ENCODE results near the gene XRCC2.

XRCC2 gene

GRCh38 chr7:152683297-152683696 is 7.4 kb upstream of the XRCC2 start:
- TF ChIP-seq Cebpa-rat (IDR thresholded peaks at IDR 0.05), result no peak
- Histone ChIP-seq H3K27ac (no peak overlapping the region), H3K4me2 (no peak overlapping the region), H4K20me1 (no peaks in the 10 kb centered on the region), H3K4me1 (no peaks in the 10 kb centered on the region), H3K27me3 (no peaks in the 10 kb centered on the region), H3K36me3 (no peaks in the 10 kb centered on the region), H3K4me3 (no peak overlapping the region), H3K9ac (no peak overlapping the region), H3K9me3 (replicated peaks in 1 of 11) (no peaks in the 10 kb centered on the region)

- no peak overlapping the region for H3K27ac ChIP-seq
- no peak for TF ChIP-seq Cebpa-rat (IDR thresholded peaks at IDR 0.05)
- H3K4me1 ChIP-seq, result peaks cover 10 to 21% (median 19%) of the 10 kb centered on the region in 10 experiments
- H3K9ac ChIP-seq, result no peak overlapping the region
- H4K20me1 ChIP-seq, result peaks cover 0 to 10% (median 0%) of the 10 kb centered on the region in 11 experiments; a peak in 7 of 22 replicates
- peaks cover 0 to 13% (median 10%) of the 10 kb centered on the region in 11 experiments; a peak in 11 of 22 replicates for H3K36me3 ChIP-seq
- H3K27me3 ChIP-seq, result no peaks in the 10 kb centered on the region
- H3K9me3 ChIP-seq (replicated peaks in 1 of 11), result no peaks in the 10 kb centered on the region
- no peak overlapping the region for H3K4me3 ChIP-seq
- H3K4me2 ChIP-seq, result no peak overlapping the region
These were observed 2.1 kb upstream of the XRCC2 start for GRCh38 chr7:152677808-152678670.

GRCh38 chr7:152674860-152675758 is 832 bp downstream of the XRCC2 start:
- Histone ChIP-seq H3K9me3 (replicated peaks in 1 of 11) (no peaks in the 10 kb centered on the region; a peak in 1 of 22 replicates), H3K9ac (peak overlapping the region; percentile 82 to 96 (median 90)), H3K27ac (peak overlapping the region in 10 of 11 experiments; percentile 84 to 93 (median 90); a peak in 20 of 22 replicates), H3K4me3 (peak overlapping the region; percentile 85 to 98 (median 88)), H3K36me3 (peaks cover 0 to 43% (median 34%) of the 10 kb centered on the region in 11 experiments; a peak in 14 of 22 replicates), H3K4me2 (peak overlapping the region; percentile 77 to 97 (median 93)), H4K20me1 (peaks cover 0 to 37% (median 19%) of the 10 kb centered on the region in 11 experiments; a peak in 9 of 22 replicates), H3K27me3 (no peaks in the 10 kb centered on the region), H3K4me1 (peaks cover 10 to 21% (median 19%) of the 10 kb centered on the region in 10 experiments)
- TF ChIP-seq Cebpa-rat (IDR thresholded peaks at IDR 0.05), result 0 out of 22 replicates have a peak, but pooled peaks of 1 of the 11 experiments have one; percentile 12

DNA sequence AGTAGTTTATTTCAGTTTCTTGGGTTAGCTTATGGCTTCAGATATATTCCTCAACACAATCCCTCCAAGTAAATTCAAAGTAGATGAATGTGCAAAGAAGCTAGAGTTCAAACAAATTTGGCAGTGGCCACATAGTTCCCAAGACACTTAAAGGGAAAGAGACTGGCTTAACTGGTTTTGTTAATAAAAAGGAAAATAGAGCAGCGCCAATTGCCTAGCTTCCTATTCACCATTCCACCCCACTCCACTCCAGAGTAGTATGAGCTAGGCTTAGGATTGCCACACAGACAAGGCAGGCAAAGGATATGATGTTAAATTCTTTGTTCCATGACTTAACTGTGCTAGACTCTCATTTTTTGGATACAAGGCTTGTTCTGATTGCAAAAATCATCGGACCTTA is 2.0 kb downstream of the XRCC2 start:
- no peak overlapping the region for H3K9ac ChIP-seq
- H3K27ac ChIP-seq, result no peak overlapping the region
- H3K36me3 ChIP-seq, result peaks cover 0 to 55% (median 47%) of the 10 kb centered on the region in 11 experiments; a peak in 19 of 22 replicates
- peaks cover 0 to 49% (median 28%) of the 10 kb centered on the region in 11 experiments; a peak in 10 of 22 replicates for H4K20me1 ChIP-seq
- peak overlapping the region in 1 of 10 experiments; percentile 1; a peak in 2 of 20 replicates for H3K4me3 ChIP-seq
- peak overlapping the region in 9 of 11 experiments; percentile 36 to 51 (median 50); a peak in 14 of 22 replicates for H3K4me2 ChIP-seq
- H3K9me3 ChIP-seq (replicated peaks in 1 of 11), result no peaks in the 10 kb centered on the region; a peak in 1 of 22 replicates
- H3K4me1 ChIP-seq, result peaks cover 10 to 21% (median 19%) of the 10 kb centered on the region in 10 experiments
- no peaks in the 10 kb centered on the region for H3K27me3 ChIP-seq
- no peak for TF ChIP-seq Cebpa-rat (IDR thresholded peaks at IDR 0.05)

GRCh38 chr7:152672626-152673025 is 3.3 kb downstream of the XRCC2 start:
- no peak overlapping the region for H3K9ac ChIP-seq
- H3K27ac ChIP-seq, result no peak overlapping the region
- no peak for TF ChIP-seq Cebpa-rat (IDR thresholded peaks at IDR 0.05)
- no peaks in the 10 kb centered on the region; a peak in 1 of 22 replicates for H3K9me3 ChIP-seq (replicated peaks in 1 of 11)
- no peaks in the 10 kb centered on the region for H3K27me3 ChIP-seq
- H3K4me3 ChIP-seq, result no peak overlapping the region
- peaks cover 10 to 21% (median 19%) of the 10 kb centered on the region in 10 experiments for H3K4me1 ChIP-seq
- peaks cover 0 to 68% (median 59%) of the 10 kb centered on the region in 11 experiments; a peak in 19 of 22 replicates for H3K36me3 ChIP-seq
- no peak overlapping the region; a peak in 1 of 22 replicates for H3K4me2 ChIP-seq
- H4K20me1 ChIP-seq, result peaks cover 0 to 56% (median 28%) of the 10 kb centered on the region in 11 experiments; a peak in 10 of 22 replicates

- Histone ChIP-seq H3K36me3 (peaks cover 0 to 95% (median 83%) of the 10 kb centered on the region in 11 experiments; a peak in 19 of 22 replicates), H3K4me2 (no peak overlapping the region), H3K27me3 (no peaks in the 10 kb centered on the region), H3K4me1 (peaks cover 2 to 12% (median 8%) of the 10 kb centered on the region in 10 experiments; a peak in 19 of 20 replicates), H3K9ac (no peak overlapping the region), H4K20me1 (peaks cover 0 to 56% (median 29%) of the 10 kb centered on the region in 11 experiments; a peak in 10 of 22 replicates), H3K27ac (no peak overlapping the region), H3K9me3 (replicated peaks in 1 of 11) (no peaks in the 10 kb centered on the region; a peak in 1 of 22 replicates), H3K4me3 (no peak overlapping the region)
- no peak for TF ChIP-seq Cebpa-rat (IDR thresholded peaks at IDR 0.05)
These were observed 6.2 kb downstream of the XRCC2 start for GRCh38 chr7:152669758-152670157.

DNA sequence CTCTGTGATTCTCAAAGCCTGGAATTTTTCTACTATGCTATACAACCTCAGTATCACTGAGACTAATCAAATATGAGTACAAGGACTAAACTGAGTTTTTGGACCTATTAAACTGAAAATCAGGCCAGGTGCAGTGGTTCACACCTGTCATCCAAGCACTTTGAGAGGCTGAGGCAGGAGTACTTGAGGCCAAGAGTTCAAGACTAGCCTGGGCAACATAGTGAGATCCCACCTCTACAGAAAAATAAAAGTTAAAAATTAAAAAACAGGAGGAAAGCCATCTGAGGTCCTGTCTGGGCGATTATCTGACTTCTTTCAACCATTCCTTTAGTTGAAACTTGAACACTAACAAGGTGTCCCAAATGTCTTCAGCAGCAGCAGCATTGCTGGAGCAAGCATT is 7.0 kb downstream of the XRCC2 start:
- peaks cover 0 to 12% (median 3%) of the 10 kb centered on the region in 10 experiments; a peak in 12 of 20 replicates for H3K4me1 ChIP-seq
- no peak overlapping the region for H3K4me2 ChIP-seq
- H4K20me1 ChIP-seq, result peaks cover 0 to 59% (median 31%) of the 10 kb centered on the region in 11 experiments; a peak in 10 of 22 replicates
- no peak for TF ChIP-seq Cebpa-rat (IDR thresholded peaks at IDR 0.05)
- no peak overlapping the region for H3K4me3 ChIP-seq
- peaks cover 0 to 99% (median 88%) of the 10 kb centered on the region in 11 experiments; a peak in 19 of 22 replicates for H3K36me3 ChIP-seq
- H3K9me3 ChIP-seq (replicated peaks in 1 of 11), result no peaks in the 10 kb centered on the region; a peak in 1 of 22 replicates
- H3K27me3 ChIP-seq, result no peaks in the 10 kb centered on the region
- no peak overlapping the region for H3K9ac ChIP-seq
- H3K27ac ChIP-seq, result no peak overlapping the region

DNA sequence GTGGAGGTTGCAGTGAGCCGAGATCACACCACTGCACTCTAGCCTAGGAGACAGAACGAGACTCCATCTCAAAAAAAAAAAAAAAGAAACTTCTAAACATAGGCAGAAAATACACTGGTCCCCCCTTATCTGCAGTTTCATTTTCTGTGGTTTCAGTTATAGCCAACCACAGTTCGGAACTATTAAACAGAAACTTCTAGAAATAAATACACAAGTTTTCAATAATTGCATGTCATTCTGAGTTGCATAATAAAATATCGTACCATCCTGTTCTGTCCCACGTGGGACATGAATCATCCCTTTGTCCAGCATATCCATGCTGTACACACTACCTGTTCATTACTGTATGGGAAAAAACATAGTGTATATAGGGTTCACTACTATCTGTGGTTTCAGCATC is 8.0 kb downstream of the XRCC2 start:
- peaks cover 0 to 63% (median 29%) of the 10 kb centered on the region in 11 experiments; a peak in 10 of 22 replicates for H4K20me1 ChIP-seq
- H3K36me3 ChIP-seq, result peaks cover 0 to 99% (median 86%) of the 10 kb centered on the region in 11 experiments; a peak in 19 of 22 replicates
- H3K9ac ChIP-seq, result no peak overlapping the region

More for the DNA sequence above, 8.0 kb downstream of the XRCC2 start:
- Histone ChIP-seq H3K4me1 (peaks cover 0 to 7% (median 0%) of the 10 kb centered on the region in 10 experiments; a peak in 7 of 20 replicates), H3K27me3 (no peaks in the 10 kb centered on the region), H3K9me3 (replicated peaks in 1 of 11) (no peaks in the 10 kb centered on the region; a peak in 1 of 22 replicates), H3K27ac (no peak overlapping the region), H3K4me3 (no peak overlapping the region), H3K4me2 (no peak overlapping the region)
- no peak for TF ChIP-seq Cebpa-rat (IDR thresholded peaks at IDR 0.05)

Data from BLaER1 treated with 17β-estradiol and CSF1 and Interleukin-3, amounts not matched to agents 10 nM and 100 nM (cell line).